Stomach (tissue), 4 donors: Measurements from ENCODE around the gene SLC36A2.

Experiments used
- EP300 ChIP-seq: sonication (generic); formaldehyde crosslinking; IDR thresholded peaks from one replicate; pipeline ENCODE4 v1.6.1; 2017; ENCODE audit warnings: antibody characterized with exemption
- POLR2A ChIP-seq, 4 donors: fragments of 450-650 bp; IDR thresholded peaks; one replicate each; pipeline ENCODE4 v1.6.1; 2016; ENCODE audit warnings: antibody characterized with exemption in 4 of 4, control low read depth in 2 of 4, mild to moderate bottlenecking in 1 of 4, moderate library complexity in 1 of 4
- POLR2AphosphoS5 ChIP-seq, 3 donors: sonication (generic); formaldehyde crosslinking; IDR thresholded peaks; one replicate each; pipeline ENCODE4 v1.6.1; 2016; ENCODE audit warnings: antibody characterized with exemption in 3 of 3
- TF ChIP-seq, protein P1 (sequence below), 7 experiments: fragments of 450-650 bp in 4 of 7; fragments of 200-600 bp in 3 of 7; sonication (generic) in 3 of 7; IDR thresholded peaks; one replicate each; pipeline ENCODE4 v1.5.1; 2016 to 2019; ENCODE audit warnings: antibody characterized with exemption in 7 of 7, control low read depth in 2 of 7, mild to moderate bottlenecking in 1 of 7

DNA sequence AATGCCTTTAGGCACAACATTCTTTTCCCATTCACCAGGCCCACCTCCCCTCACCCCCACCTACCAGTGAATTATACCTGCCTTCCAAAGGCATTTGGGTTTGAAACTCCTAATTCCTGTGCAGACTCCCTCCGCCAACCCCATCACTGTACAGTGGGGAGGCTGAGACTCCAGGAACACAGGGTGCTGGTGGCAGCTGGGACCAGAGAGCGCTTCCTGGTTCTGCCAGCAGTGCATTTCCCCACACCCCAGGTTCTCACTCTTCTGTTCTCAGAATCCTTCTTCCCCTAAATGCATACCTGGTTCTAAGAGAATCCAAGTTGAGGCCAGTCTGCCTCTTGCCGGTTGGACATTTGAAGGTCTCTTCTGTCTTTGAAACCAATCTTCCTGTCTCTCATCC, 21.1 kb downstream of the SLC36A2 start:
- no peak for TF ChIP-seq POLR2A (IDR thresholded peaks at IDR 0.05)
- TF ChIP-seq, protein P1, sequence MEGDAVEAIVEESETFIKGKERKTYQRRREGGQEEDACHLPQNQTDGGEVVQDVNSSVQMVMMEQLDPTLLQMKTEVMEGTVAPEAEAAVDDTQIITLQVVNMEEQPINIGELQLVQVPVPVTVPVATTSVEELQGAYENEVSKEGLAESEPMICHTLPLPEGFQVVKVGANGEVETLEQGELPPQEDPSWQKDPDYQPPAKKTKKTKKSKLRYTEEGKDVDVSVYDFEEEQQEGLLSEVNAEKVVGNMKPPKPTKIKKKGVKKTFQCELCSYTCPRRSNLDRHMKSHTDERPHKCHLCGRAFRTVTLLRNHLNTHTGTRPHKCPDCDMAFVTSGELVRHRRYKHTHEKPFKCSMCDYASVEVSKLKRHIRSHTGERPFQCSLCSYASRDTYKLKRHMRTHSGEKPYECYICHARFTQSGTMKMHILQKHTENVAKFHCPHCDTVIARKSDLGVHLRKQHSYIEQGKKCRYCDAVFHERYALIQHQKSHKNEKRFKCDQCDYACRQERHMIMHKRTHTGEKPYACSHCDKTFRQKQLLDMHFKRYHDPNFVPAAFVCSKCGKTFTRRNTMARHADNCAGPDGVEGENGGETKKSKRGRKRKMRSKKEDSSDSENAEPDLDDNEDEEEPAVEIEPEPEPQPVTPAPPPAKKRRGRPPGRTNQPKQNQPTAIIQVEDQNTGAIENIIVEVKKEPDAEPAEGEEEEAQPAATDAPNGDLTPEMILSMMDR (IDR thresholded peaks at IDR 0.05) = no peak
- TF ChIP-seq POLR2AphosphoS5 (IDR thresholded peaks at IDR 0.05) = no peak
- no peak for TF ChIP-seq EP300
